AG09319 (cell line): ENCODE measurements around the gene CHD9NB.

Experiments used
- DNase-seq: peaks from one replicate; pipeline ENCODE4 v3.0.0-alpha.2; 2010; ENCODE audit warnings: low read depth; ENCODE audit errors: extremely low read depth
- CTCF ChIP-seq: IDR thresholded peaks from 2 replicates; pipeline ENCODE4 v1.5.1; 2011; ENCODE audit warnings: low read depth, mild to moderate bottlenecking, inconsistent platforms, low read length, moderate library complexity

CHD9NB gene

GRCh38 chr16:53073022-53073421, 20.3 kb upstream of the CHD9NB start:
- DNase-seq, result no peak
- no peak for TF ChIP-seq CTCF

GRCh38 chr16:53071748-53072301, 19.1 kb upstream of the CHD9NB start:
- no peak for TF ChIP-seq CTCF
- no peak for DNase-seq

- DNase-seq, result no peak
- TF ChIP-seq CTCF, result no peak
Measured at GRCh38 chr16:53069772-53070171, 17.1 kb upstream of the CHD9NB start.

GRCh38 chr16:53068423-53068833, 15.7 kb upstream of the CHD9NB start:
- no peak for DNase-seq
- no peak for TF ChIP-seq CTCF

GRCh38 chr16:53067675-53068074, 15.0 kb upstream of the CHD9NB start:
- DNase-seq, result no peak
- TF ChIP-seq CTCF, result no peak

GRCh38 chr16:53065461-53066061, 12.9 kb upstream of the CHD9NB start:
- no peak for TF ChIP-seq CTCF
- no peak for DNase-seq

GRCh38 chr16:53064081-53064578, 11.4 kb upstream of the CHD9NB start:
- TF ChIP-seq CTCF, result no peak
- DNase-seq, result no peak
